Stimulated activated CD8-positive, alpha-beta memory T cell treated with anti-CD3 and anti-CD28 coated beads, Interleukin-7, amount 100 ng/mL, for 48 hours (primary cell): ENCODE measurements around the gene EARS2.
"Not testable (repeated sequence)": the region's sequence is repeated elsewhere in the genome, so short reads cannot be mapped to it uniquely, and the experiment has no call there.

Source experiments
- DNase-seq, 2 donors: peaks; one replicate each; pipeline ENCODE4 v3.0.0-alpha.2; 2020; ENCODE audit warnings: low read depth in 1 of 2; ENCODE audit errors: extremely low read depth in 1 of 2

The EARS2 gene

GRCh38 chr16:23530062-23530461 lies 27.1 kb downstream of the EARS2 start:
- DNase-seq = no peak

GRCh38 chr16:23528644-23529310 lies 28.4 kb downstream of the EARS2 start:
- DNase-seq = no peak

- no peak for DNase-seq
Observed at GRCh38 chr16:23527961-23528643, 29.0 kb downstream of the EARS2 start.

GRCh38 chr16:23524886-23525285 lies 32.3 kb downstream of the EARS2 start:
- no peak for DNase-seq

- no peak for DNase-seq
Observed at GRCh38 chr16:23523876-23524385, 33.2 kb downstream of the EARS2 start.

GRCh38 chr16:23523321-23523720 lies 33.8 kb downstream of the EARS2 start:
- no peak for DNase-seq

- no peak for DNase-seq
Observed at GRCh38 chr16:23521965-23522364, 35.2 kb downstream of the EARS2 start.

GRCh38 chr16:23521037-23521743 lies 36.0 kb downstream of the EARS2 start:
- no peak for DNase-seq

GRCh38 chr16:23520500-23520899 lies 36.6 kb downstream of the EARS2 start:
- DNase-seq = no peak

GRCh38 chr16:23519282-23519681 lies 37.9 kb downstream of the EARS2 start:
- DNase-seq = no peak

- no peak for DNase-seq
Observed at GRCh38 chr16:23518435-23518891, 38.7 kb downstream of the EARS2 start.

- no peak for DNase-seq
Observed at GRCh38 chr16:23516366-23517137, 40.6 kb downstream of the EARS2 start.

GRCh38 chr16:23515881-23516280 lies 41.3 kb downstream of the EARS2 start:
- no peak for DNase-seq

GRCh38 chr16:23514381-23515152 lies 42.6 kb downstream of the EARS2 start:
- DNase-seq = no peak

GRCh38 chr16:23512168-23512695 lies 44.9 kb downstream of the EARS2 start:
- no peak for DNase-seq

- DNase-seq = no peak
Observed at GRCh38 chr16:23511731-23512130, 45.4 kb downstream of the EARS2 start.

- DNase-seq = not testable (repeated sequence)
Observed at GRCh38 chr16:23510915-23511270, 46.3 kb downstream of the EARS2 start.

GRCh38 chr16:23510164-23510914 lies 46.8 kb downstream of the EARS2 start, which contains the start of gene GGA2:
TSS of gene GGA2 (minus strand) at chr16:23510494. CDS start at chr16:23510411, 83 bp downstream.
- DNase-seq = peak; percentile 63 to 64

GRCh38 chr16:23509782-23510163 lies 47.4 kb downstream of the EARS2 start:
- no peak for DNase-seq
